Measurements from ENCODE around the gene CNBD2. TPM values are rescaled to one million over a fixed set of nuclear protein-coding genes. Genes with fewer than 3 reads are reported as not detected.

The CNBD2 gene
- total and polyA plus RNA-seq, 7 experiments from 2014 or later, result 2.6 to 10.6 (median 7.7) TPM

- intact Hi-C loops (cut with micrococcal nuclease), result no loop called here
- no peak for DNase-seq
- Mint-ChIP-seq H3K27ac (no peak overlapping the region), H3K4me3 (no peak overlapping the region), H3K27me3 (peaks cover 0 to 19% (median 4%) of the 10 kb centered on the region in 5 donors), H3K36me3 (peaks cover 0 to 7% (median 0%) of the 10 kb centered on the region in 5 donors), H3K4me1 (no peaks in the 10 kb centered on the region), H3K9me3 (peaks cover 0 to 29% (median 12%) of the 10 kb centered on the region in 11 donors)
- ATAC-seq, result peak; percentile 22
- Histone ChIP-seq H3K27me3 (ENCODE audit: control insufficient read depth in 2 of 2, insufficient read depth in 2 of 2, low read length in 2 of 2) (no peaks in the 10 kb centered on the region), H3K9me3 (ENCODE audit: control insufficient read depth in 2 of 3, low read length in 3 of 3) (peaks cover 0 to 3% (median 0%) of the 10 kb centered on the region in 3 experiments), H3K4me1 (ENCODE audit: control insufficient read depth in 2 of 2, insufficient read depth in 2 of 2, low read length in 2 of 2) (no peaks in the 10 kb centered on the region), H3K27ac (ENCODE audit: low read depth, low read length) (no peak overlapping the region), H3K4me3 (ENCODE audit: low read length) (no peak overlapping the region), H3K36me3 (ENCODE audit: control insufficient read depth in 2 of 3, insufficient read depth in 3 of 3, low read length in 3 of 3) (no peaks in the 10 kb centered on the region)
- POLR2A ChIA-PET, result no interaction called here
- CTCF ChIA-PET, result interaction anchor here (0.7 kb wide), 1 partner anchor 134 kb away, joined by 5 read pairs; no protein-coding TSS in a partner anchor
Observed at GRCh38 chr20:36004045-36004444, 35.7 kb downstream of the CNBD2 start.

- DNase-seq (no peak), ATAC-seq (no peak)
- no peak overlapping the region for H3K4me3 ChIP-seq (ENCODE audit: low read length)
- intact Hi-C loops (cut with micrococcal nuclease), result no loop called here
- CTCF ChIA-PET, result interaction anchor here (1.8 to 2.2 kb wide), 3 partner anchors 14 to 130 kb away, joined by 5 to 6 read pairs (median 6); no protein-coding TSS in a partner anchor
- no peaks in the 10 kb centered on the region for H3K27me3 ChIP-seq (ENCODE audit: control insufficient read depth in 2 of 2, insufficient read depth in 2 of 2, low read length in 2 of 2)
- H3K9me3 ChIP-seq (ENCODE audit: control insufficient read depth in 2 of 3, low read length in 3 of 3), result peaks cover 0 to 3% (median 0%) of the 10 kb centered on the region in 3 experiments
- H3K4me1 ChIP-seq (ENCODE audit: control insufficient read depth in 2 of 2, insufficient read depth in 2 of 2, low read length in 2 of 2), result no peaks in the 10 kb centered on the region
- H3K27ac Mint-ChIP-seq, result no peak overlapping the region
- peaks cover 0 to 9% (median 4%) of the 10 kb centered on the region in 5 donors for H3K27me3 Mint-ChIP-seq
- POLR2A ChIA-PET, result no interaction called here
- H3K9me3 Mint-ChIP-seq, result peaks cover 0 to 14% (median 6%) of the 10 kb centered on the region in 11 donors
- H3K36me3 ChIP-seq (ENCODE audit: control insufficient read depth in 2 of 3, insufficient read depth in 3 of 3, low read length in 3 of 3), result no peaks in the 10 kb centered on the region
- H3K4me3 Mint-ChIP-seq, result no peak overlapping the region
- H3K4me1 Mint-ChIP-seq, result no peaks in the 10 kb centered on the region
- no peak overlapping the region for H3K27ac ChIP-seq (ENCODE audit: low read depth, low read length)
- no peaks in the 10 kb centered on the region for H3K36me3 Mint-ChIP-seq
Observed at GRCh38 chr20:36008461-36009035, 40.2 kb downstream of the CNBD2 start.

GRCh38 chr20:36010076-36010475, 41.7 kb downstream of the CNBD2 start:
- H3K36me3 Mint-ChIP-seq, result no peaks in the 10 kb centered on the region
- no peaks in the 10 kb centered on the region for H3K36me3 ChIP-seq (ENCODE audit: control insufficient read depth in 2 of 3, insufficient read depth in 3 of 3, low read length in 3 of 3)
- POLR2A ChIA-PET, result no interaction called here
- ATAC-seq (no peak), DNase-seq (no peak)
- H3K4me1 ChIP-seq (ENCODE audit: control insufficient read depth in 2 of 2, insufficient read depth in 2 of 2, low read length in 2 of 2), result no peaks in the 10 kb centered on the region
- intact Hi-C loops (cut with micrococcal nuclease), result no loop called here
- no peaks in the 10 kb centered on the region for H3K4me1 Mint-ChIP-seq
- H3K27ac ChIP-seq (ENCODE audit: low read depth, low read length), result no peak overlapping the region
- no peak overlapping the region for H3K27ac Mint-ChIP-seq
- peaks cover 0 to 4% (median 0%) of the 10 kb centered on the region in 5 donors for H3K27me3 Mint-ChIP-seq
- no peaks in the 10 kb centered on the region for H3K9me3 ChIP-seq (ENCODE audit: control insufficient read depth in 2 of 3, low read length in 3 of 3)
- CTCF ChIA-PET, result no interaction called here
- no peak overlapping the region for H3K4me3 ChIP-seq (ENCODE audit: low read length)
- H3K27me3 ChIP-seq (ENCODE audit: control insufficient read depth in 2 of 2, insufficient read depth in 2 of 2, low read length in 2 of 2), result no peaks in the 10 kb centered on the region
- H3K9me3 Mint-ChIP-seq, result no peaks in the 10 kb centered on the region
- no peak overlapping the region for H3K4me3 Mint-ChIP-seq

GRCh38 chr20:36010825-36011224, 42.4 kb downstream of the CNBD2 start:
- H3K4me3 ChIP-seq (ENCODE audit: low read length), result no peak overlapping the region
- H3K9me3 Mint-ChIP-seq, result no peaks in the 10 kb centered on the region
- H3K4me3 Mint-ChIP-seq, result no peak overlapping the region
- CTCF ChIA-PET, result interaction anchor here (0.6 kb wide), 1 partner anchor 1107 kb away, joined by 5 read pairs; no protein-coding TSS in a partner anchor
- H3K27ac ChIP-seq (ENCODE audit: low read depth, low read length), result no peak overlapping the region
- no peaks in the 10 kb centered on the region for H3K4me1 Mint-ChIP-seq
- no peaks in the 10 kb centered on the region for H3K36me3 Mint-ChIP-seq
- DNase-seq (no peak), ATAC-seq (no peak)
- no peak overlapping the region for H3K27ac Mint-ChIP-seq
- POLR2A ChIA-PET, result interaction anchor here (1.0 kb wide), 1 partner anchor 83 kb away, joined by 3 read pairs; no protein-coding TSS in a partner anchor
- no peaks in the 10 kb centered on the region for H3K9me3 ChIP-seq (ENCODE audit: control insufficient read depth in 2 of 3, low read length in 3 of 3)
- peaks cover 0 to 6% (median 0%) of the 10 kb centered on the region in 5 donors for H3K27me3 Mint-ChIP-seq
- intact Hi-C loops (cut with micrococcal nuclease), result no loop called here
- no peaks in the 10 kb centered on the region for H3K4me1 ChIP-seq (ENCODE audit: control insufficient read depth in 2 of 2, insufficient read depth in 2 of 2, low read length in 2 of 2)
- H3K27me3 ChIP-seq (ENCODE audit: control insufficient read depth in 2 of 2, insufficient read depth in 2 of 2, low read length in 2 of 2), result no peaks in the 10 kb centered on the region
- no peaks in the 10 kb centered on the region for H3K36me3 ChIP-seq (ENCODE audit: control insufficient read depth in 2 of 3, insufficient read depth in 3 of 3, low read length in 3 of 3)

GRCh38 chr20:36015806-36016403, 47.5 kb downstream of the CNBD2 start:
- H3K4me1 Mint-ChIP-seq, result peaks cover 0 to 1% (median 0%) of the 10 kb centered on the region in 7 donors
- ATAC-seq (no peak), DNase-seq (no peak)
- peaks cover 0 to 4% (median 0%) of the 10 kb centered on the region in 5 donors for H3K27me3 Mint-ChIP-seq
- H3K27ac Mint-ChIP-seq, result no peak overlapping the region
- no peaks in the 10 kb centered on the region for H3K9me3 ChIP-seq (ENCODE audit: control insufficient read depth in 2 of 3, low read length in 3 of 3)
- H3K27me3 ChIP-seq (ENCODE audit: control insufficient read depth in 2 of 2, insufficient read depth in 2 of 2, low read length in 2 of 2), result no peaks in the 10 kb centered on the region
- no peaks in the 10 kb centered on the region for H3K36me3 ChIP-seq (ENCODE audit: control insufficient read depth in 2 of 3, insufficient read depth in 3 of 3, low read length in 3 of 3)
- intact Hi-C loops (cut with micrococcal nuclease), result no loop called here
- H3K4me1 ChIP-seq (ENCODE audit: control insufficient read depth in 2 of 2, insufficient read depth in 2 of 2, low read length in 2 of 2), result no peaks in the 10 kb centered on the region
- POLR2A ChIA-PET, result no interaction called here
- H3K4me3 Mint-ChIP-seq, result no peak overlapping the region
- CTCF ChIA-PET, result interaction anchor here (1.4 kb wide), 1 partner anchor 23 kb away, joined by 6 read pairs; no protein-coding TSS in a partner anchor
- H3K36me3 Mint-ChIP-seq, result no peaks in the 10 kb centered on the region
- no peak overlapping the region for H3K27ac ChIP-seq (ENCODE audit: low read depth, low read length)
- H3K9me3 Mint-ChIP-seq, result no peaks in the 10 kb centered on the region
- H3K4me3 ChIP-seq (ENCODE audit: low read length), result no peak overlapping the region

- ChIA-PET CTCF (interaction anchor here (0.5 to 1.4 kb wide), 2 partner anchors 24 to 1916 kb away, joined by 3 to 6 read pairs; no protein-coding TSS in a partner anchor), POLR2A (no interaction called here)
- Histone ChIP-seq H3K9me3 (ENCODE audit: control insufficient read depth in 2 of 3, low read length in 3 of 3) (no peaks in the 10 kb centered on the region), H3K36me3 (ENCODE audit: control insufficient read depth in 2 of 3, insufficient read depth in 3 of 3, low read length in 3 of 3) (no peaks in the 10 kb centered on the region), H3K4me1 (ENCODE audit: control insufficient read depth in 2 of 2, insufficient read depth in 2 of 2, low read length in 2 of 2) (no peaks in the 10 kb centered on the region), H3K27ac (ENCODE audit: low read depth, low read length) (no peak overlapping the region), H3K27me3 (ENCODE audit: control insufficient read depth in 2 of 2, insufficient read depth in 2 of 2, low read length in 2 of 2) (no peaks in the 10 kb centered on the region), H3K4me3 (ENCODE audit: low read length) (no peak overlapping the region)
- DNase-seq (no peak), ATAC-seq (no peak)
- H3K27ac Mint-ChIP-seq, result no peak overlapping the region
- intact Hi-C loops (cut with micrococcal nuclease), result no loop called here
- H3K4me1 Mint-ChIP-seq, result peaks cover 0 to 1% (median 0%) of the 10 kb centered on the region in 7 donors
- no peaks in the 10 kb centered on the region for H3K9me3 Mint-ChIP-seq
- H3K4me3 Mint-ChIP-seq, result no peak overlapping the region
- no peaks in the 10 kb centered on the region for H3K36me3 Mint-ChIP-seq
- peaks cover 0 to 4% (median 0%) of the 10 kb centered on the region in 5 donors for H3K27me3 Mint-ChIP-seq
Observed at GRCh38 chr20:36017048-36017951, 48.9 kb downstream of the CNBD2 start.

All from naive thymus-derived CD4-positive, alpha-beta T cell (primary cell).